H1 (cell line): ENCODE data around the gene ANKRD6. TPM values are rescaled to one million over a fixed set of nuclear protein-coding genes. Genes with fewer than 3 reads are reported as not detected.

Experiments used
- E2F6 ChIP-seq: IDR thresholded peaks from 2 replicates; pipeline ENCODE4 v1.6.1; 2012; ENCODE audit warnings: inconsistent platforms
- MAFK ChIP-seq: IDR thresholded peaks from 2 replicates; pipeline ENCODE4 v1.6.1; 2012; ENCODE audit warnings: low read depth, mild to moderate bottlenecking, improper control_type of control experiment, low read length
- polyA plus RNA-seq, 7 experiments: library from polyadenylated mRNA; depleted of rRNA in 3 of 7; stranded (reverse) in 5 of 7; unstranded in 2 of 7; fragments of >200 nt in 5 of 7; fragments of 200-250 nt in 2 of 7; gene quantifications; 1 replicate in 5 of 7; 2 replicates in 1 of 7; 4 replicates in 1 of 7; pipeline versions ENCODE4 v1.2.1 to v1.2.3, GENCODE V29; 2011 to 2013; ENCODE audit warnings: missing spikeins in 2 of 7, mixed read lengths in 2 of 7
- total RNA-seq: library from RNA; stranded (reverse); fragmentation: NEBNext Ultra II Directional; extraction: Animal tissue kit (Norgen Biotek cat#: 25700); gene quantifications from 2 replicates; pipeline ENCODE4 v1.2.1, GENCODE V29; 2021

The ANKRD6 gene
- total and polyA plus RNA-seq, 2 of the 8 experiments (the other 6 are each of a cell fraction or from before 2014, with no cell fraction given): 5.9 to 12.8 TPM

DNA sequence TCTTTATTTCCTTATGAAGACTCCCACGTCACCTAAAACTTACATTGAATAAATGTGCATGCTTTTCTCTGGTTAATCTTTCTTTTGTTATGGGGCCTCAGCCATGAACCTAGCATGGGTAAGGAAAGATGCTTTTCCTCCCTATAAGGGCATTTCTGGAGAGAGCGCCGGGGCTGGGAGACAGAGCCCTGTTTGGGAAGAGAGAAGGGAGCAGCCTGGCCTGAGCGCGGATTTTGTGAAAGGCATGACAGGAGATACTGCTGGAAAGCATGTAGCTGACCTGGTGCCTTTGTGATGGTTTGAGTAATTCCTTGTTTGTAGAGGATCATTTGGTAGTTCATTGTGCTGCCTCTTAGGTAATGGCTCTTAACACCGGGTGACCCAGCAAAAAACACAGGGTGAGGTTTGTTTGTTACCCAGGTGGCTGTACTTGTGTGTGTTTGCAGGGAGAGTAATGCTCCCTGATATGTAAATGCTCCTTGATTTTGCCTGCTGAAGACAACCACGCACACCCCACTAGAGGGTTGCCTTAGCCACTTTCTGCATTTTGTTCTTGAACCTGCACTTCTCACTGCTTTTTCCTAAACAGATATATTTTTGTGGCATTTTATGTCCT is 59.2 kb downstream of the ANKRD6 start (continued):
- TF ChIP-seq E2F6: no peak
- TF ChIP-seq MAFK: 0 out of 2 replicates have a peak, but pooled peaks have one; percentile 12
